Smooth muscle cell of bladder (primary cell): ENCODE measurements around the gene TBC1D24. TPM values are rescaled to one million over a fixed set of nuclear protein-coding genes. Genes with fewer than 3 reads are reported as not detected.

Source experiments
- total RNA-seq: library from RNA; depleted of rRNA; stranded (reverse); fragments of >200 nt; gene quantifications from 2 replicates; pipeline ENCODE4 v1.2.3, GENCODE V29; 2014

Gene TBC1D24
- total RNA-seq = 12.8 and 16.8 TPM in 2 replicates

DNA sequence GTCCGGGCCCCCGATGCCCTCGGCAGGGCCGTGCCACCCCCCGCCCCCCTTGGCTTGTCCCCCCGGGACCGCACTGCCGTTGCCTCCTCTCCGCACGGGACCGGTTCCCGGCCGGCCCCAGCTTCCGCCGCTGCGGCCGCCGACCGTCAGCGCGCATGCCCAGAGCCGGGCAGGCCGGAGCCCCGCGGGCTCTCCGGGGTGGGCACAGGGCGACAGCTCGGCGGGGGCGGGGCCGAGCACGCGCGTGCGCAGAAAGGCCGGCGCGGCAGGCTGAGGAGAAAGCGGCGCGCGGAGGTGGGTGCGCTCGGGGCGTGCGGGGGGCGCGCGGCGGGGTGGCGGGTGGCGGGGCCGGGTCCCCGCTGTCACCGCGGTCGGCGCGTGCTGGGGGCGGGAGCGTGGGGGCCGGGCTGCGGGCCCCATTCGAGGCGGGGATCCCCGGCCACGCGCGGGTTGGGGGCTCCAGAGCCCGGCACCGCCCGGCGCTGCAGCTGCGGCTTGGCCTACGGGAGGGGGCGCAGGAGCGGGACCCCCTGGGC lies at the start of gene TBC1D24:
TBC1D24 (plus strand) TSS at position 251 of the 536 bp plus-strand sequence. CDS start 21,022 bp downstream, outside the sequence.

DNA sequence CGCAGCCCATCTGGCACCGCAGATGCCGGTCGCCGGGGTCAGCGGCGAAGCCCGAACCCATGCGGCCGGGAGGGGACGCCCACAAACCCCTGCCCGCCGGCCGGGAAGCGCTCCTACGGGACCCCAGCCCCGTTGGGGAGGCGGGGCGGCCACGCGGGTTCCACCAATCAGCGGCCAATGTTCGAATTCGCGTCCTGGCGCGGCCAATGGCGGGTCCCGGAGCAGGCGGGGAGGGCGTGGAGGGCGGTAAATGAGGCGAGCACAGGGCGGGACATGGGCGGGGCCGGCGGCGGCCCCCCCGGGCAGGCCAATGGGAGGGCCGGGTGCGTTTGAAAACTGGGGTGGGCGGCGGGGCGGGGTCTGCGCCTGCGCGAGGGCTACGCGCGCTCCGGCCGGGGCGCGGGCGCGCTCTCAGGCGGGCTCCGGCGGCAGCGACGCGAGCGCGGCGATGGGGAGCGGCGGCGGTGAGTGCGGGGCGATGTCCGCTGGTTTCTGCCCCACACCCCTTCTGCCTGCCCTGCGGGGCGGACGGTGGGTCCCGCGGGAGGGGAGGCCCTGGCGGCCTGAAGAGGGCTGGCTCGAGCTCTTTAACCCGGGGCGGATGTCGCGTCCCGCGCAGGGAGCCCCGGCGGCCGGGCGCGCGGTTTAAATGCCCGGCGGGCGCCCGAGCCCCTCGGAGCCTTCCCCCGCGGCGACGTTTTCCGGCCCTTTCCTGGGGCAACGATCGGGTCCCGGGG lies 45.7 kb upstream of the TBC1D24 start, which contains the start of gene CCNF:
CCNF (plus strand) TSS at position 414 of the 737 bp plus-strand sequence; CDS start at position 449, 35 bp downstream.

DNA sequence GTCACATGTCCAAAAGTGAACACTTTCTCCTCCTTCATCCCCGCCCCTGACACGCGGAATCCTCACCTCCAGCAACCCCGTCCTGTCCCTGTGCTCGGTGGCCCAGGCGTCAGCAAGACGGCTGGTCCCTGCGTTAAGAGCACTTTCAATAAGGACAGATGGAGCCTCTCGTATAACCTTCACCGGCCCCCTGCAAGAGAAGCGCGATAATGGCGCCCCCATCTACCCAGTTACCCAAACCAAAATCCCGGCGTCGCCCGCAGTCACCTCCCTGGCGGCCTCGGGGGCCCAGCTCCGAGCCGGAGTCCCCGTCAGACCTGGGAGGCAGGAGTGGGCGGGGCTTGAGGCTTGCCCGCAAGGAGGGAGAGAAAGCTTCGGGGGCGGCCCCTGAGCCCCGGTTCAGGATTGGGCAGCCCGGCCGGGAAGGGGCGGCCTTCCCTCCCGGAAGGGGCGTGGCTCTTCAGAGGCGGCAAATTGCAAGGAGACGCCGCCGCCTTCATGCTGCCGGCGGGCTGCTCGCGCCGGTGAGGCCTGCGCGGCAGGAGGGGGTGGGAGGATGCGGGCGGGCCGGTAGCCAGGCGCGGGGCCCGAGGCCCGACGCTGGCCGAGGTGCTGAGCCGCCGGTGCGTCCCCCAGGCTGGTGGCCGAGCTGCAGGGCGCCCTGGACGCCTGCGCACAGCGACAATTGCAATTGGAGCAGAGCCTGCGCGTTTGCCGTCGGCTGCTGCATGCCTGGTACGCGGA lies 15.1 kb upstream of the TBC1D24 start, which contains the start of gene TEDC2:
TEDC2 (plus strand) TSS at position 463 of the 744 bp plus-strand sequence; CDS start at position 499, 36 bp downstream.

DNA sequence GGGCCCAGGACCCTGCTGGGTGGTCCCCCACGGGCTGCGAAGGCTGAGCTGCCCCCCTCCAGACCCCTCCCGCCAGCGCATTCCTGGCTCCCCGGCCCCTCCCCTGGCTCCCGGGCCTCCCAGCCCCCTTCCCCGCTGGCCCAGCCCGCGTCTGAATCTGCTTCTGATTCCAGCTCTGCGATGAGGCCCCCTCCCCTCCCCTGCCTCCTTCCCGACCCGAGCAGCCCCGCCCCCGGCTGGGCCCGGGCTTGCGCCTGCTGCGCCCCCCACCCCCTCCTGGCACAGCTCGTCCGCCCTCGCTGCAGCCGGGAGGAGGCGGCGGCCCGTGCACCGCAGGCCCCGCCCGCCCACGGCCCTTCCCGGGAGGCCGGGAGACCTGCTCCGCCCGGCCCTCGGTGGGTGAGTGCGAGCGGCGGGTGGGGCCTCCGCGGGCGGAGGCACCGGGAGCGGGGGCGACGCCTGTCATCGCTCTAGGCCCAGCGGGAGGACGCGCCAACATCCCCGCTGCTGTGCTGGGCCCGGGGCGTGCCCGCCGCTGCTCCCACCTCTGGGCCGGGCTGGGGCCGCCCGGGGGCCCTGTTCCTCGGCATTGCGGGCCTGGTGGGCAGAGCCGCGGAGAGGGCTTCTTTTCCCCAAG lies 3.8 kb upstream of the TBC1D24 start, which contains the start of gene NTN3:
NTN3 (plus strand) TSS at position 282 of the 637 bp plus-strand sequence. CDS start 405 bp downstream, outside the sequence.

DNA sequence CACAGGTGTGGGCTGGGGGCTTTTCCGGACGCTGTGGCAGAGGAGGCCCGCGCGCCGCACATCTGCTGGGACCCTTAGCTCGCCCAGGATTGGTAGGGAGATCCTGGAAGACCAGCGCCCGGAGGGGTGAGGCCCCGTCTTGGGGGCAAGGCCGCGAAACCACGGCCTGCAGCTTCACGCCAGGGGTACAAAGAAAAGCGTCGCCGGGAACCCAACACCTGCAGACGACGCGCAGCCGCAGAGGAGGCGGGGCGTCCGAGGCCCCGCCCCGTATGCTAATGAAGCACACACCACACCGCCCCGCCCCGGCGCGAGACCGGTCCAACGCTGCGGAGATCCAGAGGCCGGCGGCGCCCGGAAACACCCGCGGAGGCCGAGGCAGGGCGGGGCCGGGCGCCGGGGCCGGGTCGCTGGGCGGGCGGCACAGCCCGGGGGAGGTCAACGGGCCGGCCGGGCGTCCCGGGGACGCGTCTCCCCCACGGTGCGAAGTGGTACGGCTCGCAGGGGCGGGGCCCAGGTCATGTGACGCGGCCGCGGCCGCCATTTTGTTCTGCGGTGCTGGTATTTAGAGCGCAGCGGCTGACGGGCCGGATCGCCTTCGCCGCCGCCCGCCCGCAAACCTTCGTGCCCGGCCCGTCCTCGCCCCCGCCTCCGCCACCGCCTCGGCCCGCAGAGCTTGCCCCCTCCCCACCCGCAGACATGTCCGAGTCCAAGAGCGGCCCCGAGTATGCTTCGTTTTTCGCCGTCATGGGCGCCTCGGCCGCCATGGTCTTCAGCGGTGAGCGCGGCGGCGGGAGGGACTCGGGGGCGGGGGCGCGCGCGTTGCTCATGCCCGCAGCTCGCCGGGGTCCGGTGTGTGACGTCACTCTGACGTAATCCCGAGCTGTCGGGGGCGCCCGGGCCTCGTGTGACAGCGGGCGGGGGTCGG lies 38.7 kb downstream of the TBC1D24 start, which contains the start of gene ATP6V0C:
ATP6V0C (plus strand) TSS at position 548 of the 928 bp plus-strand sequence; CDS start at position 700, 152 bp downstream.

DNA sequence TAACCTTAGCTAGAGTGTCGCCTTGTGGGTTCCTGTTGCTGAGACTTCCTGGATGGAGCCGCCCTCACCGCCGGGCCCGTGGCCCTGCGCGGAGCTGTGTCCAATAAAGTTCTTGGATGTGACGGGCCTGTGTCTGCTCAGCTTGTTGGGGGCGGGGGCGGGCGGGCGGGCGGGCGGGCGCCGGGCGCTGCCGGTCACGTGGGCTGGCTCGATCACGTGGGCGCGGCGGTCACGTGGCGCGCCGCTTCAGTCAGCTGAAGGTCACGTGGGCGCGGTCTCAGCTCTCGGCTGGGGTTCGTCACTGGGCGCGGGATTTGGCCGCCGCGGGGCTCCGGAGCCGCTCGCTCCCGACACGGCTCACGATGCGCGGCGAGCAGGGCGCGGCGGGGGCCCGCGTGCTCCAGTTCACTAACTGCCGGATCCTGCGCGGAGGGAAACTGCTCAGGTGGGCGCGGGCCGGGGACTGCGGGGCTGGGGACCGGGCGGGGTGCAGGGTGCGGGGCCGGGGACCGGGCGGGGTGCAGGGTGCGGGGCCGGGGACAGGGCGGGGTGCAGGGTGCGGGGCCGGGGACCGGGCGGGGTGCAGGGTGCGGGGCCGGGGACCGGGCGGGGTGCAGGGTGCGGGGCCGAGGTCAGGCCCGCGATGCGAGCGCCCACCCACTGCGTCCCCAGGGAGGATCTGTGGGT lies 45.3 kb downstream of the TBC1D24 start, which contains the start of gene AMDHD2:
AMDHD2 (plus strand) TSS at position 275 of the 687 bp plus-strand sequence; CDS start at position 363, 88 bp downstream.

DNA sequence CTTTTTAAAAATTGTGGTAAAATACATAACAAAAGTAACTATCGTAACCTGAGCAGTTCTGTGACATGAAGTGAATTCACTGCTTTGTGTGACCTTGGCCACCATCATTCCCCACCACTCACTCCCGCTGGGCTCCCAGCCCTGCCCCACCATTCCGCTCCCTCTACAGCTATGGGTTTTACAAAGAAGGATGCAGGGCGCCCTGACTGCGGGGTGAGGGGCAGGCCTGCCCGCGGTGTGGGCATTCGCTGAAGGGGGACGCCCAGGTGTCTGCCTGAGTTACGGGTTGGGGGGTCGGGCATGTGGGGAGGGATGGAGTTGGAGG lies 56.4 kb downstream of the TBC1D24 start, which contains the start of gene CEMP1:
CEMP1 (minus strand) TSS at position 38 of the 325 bp plus-strand sequence. CDS start 335 bp downstream, outside the sequence.

DNA sequence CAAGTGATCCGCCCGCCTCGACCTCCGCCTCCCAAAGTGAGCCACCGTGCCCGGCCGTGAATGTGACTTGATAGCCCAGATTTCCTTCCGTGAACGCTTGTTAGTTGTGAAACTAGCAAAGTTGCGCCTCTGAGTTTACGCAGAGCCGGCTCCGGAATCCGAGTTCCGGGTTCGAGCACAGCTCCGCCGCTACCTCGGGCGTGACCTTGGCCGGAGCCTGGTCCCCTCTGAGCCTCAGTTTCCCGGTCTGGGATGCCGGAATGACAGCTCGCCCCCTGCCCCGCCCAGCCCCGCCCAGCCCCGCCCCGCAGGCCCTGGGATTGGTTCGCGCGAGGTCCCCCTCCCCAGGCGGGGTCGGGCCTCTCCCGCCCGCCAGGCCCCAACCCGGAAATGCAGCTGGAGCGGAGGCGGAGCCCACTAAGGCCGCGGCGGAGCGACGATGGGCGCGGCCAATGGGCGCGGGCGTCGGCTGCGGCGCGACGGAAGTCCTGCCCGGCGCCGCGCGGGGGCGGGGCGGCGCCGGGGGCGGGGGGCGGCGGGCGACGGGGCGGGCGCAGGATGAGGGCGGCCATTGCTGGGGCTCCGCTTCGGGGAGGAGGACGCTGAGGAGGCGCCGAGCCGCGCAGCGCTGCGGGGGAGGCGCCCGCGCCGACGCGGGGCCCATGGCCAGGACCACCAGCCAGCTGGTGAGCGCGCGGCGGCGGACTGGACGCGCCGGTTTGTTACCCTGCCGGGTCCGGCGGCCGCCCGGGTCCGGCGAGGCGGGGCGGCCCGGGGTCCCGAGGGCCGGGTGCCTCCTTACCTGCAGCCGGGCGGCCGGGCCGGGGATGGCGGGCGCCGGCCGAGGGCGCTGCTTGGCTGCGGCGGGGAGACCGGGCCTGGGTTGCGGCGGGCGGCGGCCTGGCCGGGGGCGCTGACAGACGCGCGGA lies 62.8 kb downstream of the TBC1D24 start, which contains the start of gene PDPK1:
PDPK1 (plus strand) TSS at position 571 of the 929 bp plus-strand sequence; CDS start at position 663, 92 bp downstream.

Other genes with a start within 250 kb of the TBC1D24 start
- 0.43 and 0.65 TPM in 2 replicates for gene DNASE1L2, start 238.7 kb upstream of the TBC1D24 start, total RNA-seq
- gene ECI1, start 223.5 kb upstream of the TBC1D24 start, total RNA-seq = 24.9 and 33.8 TPM in 2 replicates
- 33.1 and 44.0 TPM in 2 replicates for gene RNPS1, start 207.0 kb upstream of the TBC1D24 start, total RNA-seq
- gene ABCA3, start 134.4 kb upstream of the TBC1D24 start, total RNA-seq = 0.43 and 0.55 TPM in 2 replicates
- 4.0 and 4.8 TPM in 2 replicates for gene CCNF, start 45.7 kb upstream of the TBC1D24 start, total RNA-seq
- gene TEDC2, start 15.0 kb upstream of the TBC1D24 start, total RNA-seq = 1.00 and 1.0 TPM in 2 replicates
- 0.43 and 0.74 TPM in 2 replicates for gene NTN3, start 3.8 kb upstream of the TBC1D24 start, total RNA-seq
- gene ATP6V0C, start 38.8 kb downstream of the TBC1D24 start, total RNA-seq = 5.1 and 6.6 TPM in 2 replicates
- 23.3 and 35.0 TPM in 2 replicates for gene AMDHD2, start 45.2 kb downstream of the TBC1D24 start, total RNA-seq
- 0.09 TPM in 1 of 2 replicates, not detected in the other for gene CEMP1, start 56.3 kb downstream of the TBC1D24 start, total RNA-seq
- 11.9 and 13.5 TPM in 2 replicates for gene PDPK1, start 62.9 kb downstream of the TBC1D24 start, total RNA-seq
- gene KCTD5, start 207.4 kb downstream of the TBC1D24 start, total RNA-seq = 16.2 and 18.2 TPM in 2 replicates
- 0.57 and 0.74 TPM in 2 replicates for gene PRSS27, start 245.1 kb downstream of the TBC1D24 start, total RNA-seq